KOPT-K1 (cell line): ENCODE measurements around the gene SRGAP1.

Source experiments
- H3K27ac ChIP-seq: fragments of 200-600 bp; sonication (generic); 2 replicates; pipeline ENCODE4 v1.5.1; 2016; ENCODE audit warnings: antibody characterized with exemption, mild to moderate bottlenecking, low read depth, low read length; ENCODE audit not compliant: poor library complexity, severe bottlenecking
- H3K36me3 ChIP-seq: fragments of 200-600 bp; sonication (generic); 2 replicates; pipeline ENCODE4 v1.5.1; 2017; ENCODE audit warnings: antibody characterized with exemption, mild to moderate bottlenecking, low read length, moderate library complexity; ENCODE audit not compliant: insufficient read depth
- H3K9me3 ChIP-seq: fragments of 200-600 bp; sonication (generic); 2 replicates; pipeline ENCODE4 v1.5.1; 2017; ENCODE audit warnings: antibody characterized with exemption, low read length, mild to moderate bottlenecking; ENCODE audit not compliant: insufficient read depth, poor library complexity, severe bottlenecking

SRGAP1 gene

GRCh38 chr12:63899396-63899795 lies 54.9 kb downstream of the SRGAP1 start:
- Histone ChIP-seq H3K27ac (no peak overlapping the region), H3K9me3 (no peaks in the 10 kb centered on the region), H3K36me3 (no peaks in the 10 kb centered on the region)

GRCh38 chr12:63900922-63901793 lies 56.7 kb downstream of the SRGAP1 start:
- H3K9me3 ChIP-seq, result no peaks in the 10 kb centered on the region
- no peaks in the 10 kb centered on the region for H3K36me3 ChIP-seq
- no peak overlapping the region for H3K27ac ChIP-seq

- no peaks in the 10 kb centered on the region for H3K9me3 ChIP-seq
- H3K27ac ChIP-seq, result no peak overlapping the region
- no peaks in the 10 kb centered on the region for H3K36me3 ChIP-seq
Measured at GRCh38 chr12:63904653-63905052, 60.2 kb downstream of the SRGAP1 start.

- Histone ChIP-seq H3K36me3 (no peaks in the 10 kb centered on the region), H3K27ac (no peak overlapping the region), H3K9me3 (no peaks in the 10 kb centered on the region)
Measured at GRCh38 chr12:63905544-63905943, 61.0 kb downstream of the SRGAP1 start.

- Histone ChIP-seq H3K27ac (no peak overlapping the region), H3K36me3 (no peaks in the 10 kb centered on the region), H3K9me3 (no peaks in the 10 kb centered on the region)
Measured at GRCh38 chr12:63906876-63907275, 62.4 kb downstream of the SRGAP1 start.

GRCh38 chr12:63907561-63907960 lies 63.1 kb downstream of the SRGAP1 start:
- H3K36me3 ChIP-seq, result no peaks in the 10 kb centered on the region
- H3K9me3 ChIP-seq, result no peaks in the 10 kb centered on the region
- H3K27ac ChIP-seq, result no peak overlapping the region

GRCh38 chr12:63909746-63910145 lies 65.2 kb downstream of the SRGAP1 start:
- H3K27ac ChIP-seq, result no peak overlapping the region
- H3K36me3 ChIP-seq, result no peaks in the 10 kb centered on the region
- no peaks in the 10 kb centered on the region for H3K9me3 ChIP-seq

GRCh38 chr12:63911341-63911740 lies 66.8 kb downstream of the SRGAP1 start:
- no peak overlapping the region for H3K27ac ChIP-seq
- H3K9me3 ChIP-seq, result no peaks in the 10 kb centered on the region
- no peaks in the 10 kb centered on the region for H3K36me3 ChIP-seq

- Histone ChIP-seq H3K9me3 (no peaks in the 10 kb centered on the region), H3K27ac (no peak overlapping the region), H3K36me3 (no peaks in the 10 kb centered on the region)
Measured at GRCh38 chr12:63912651-63913050, 68.2 kb downstream of the SRGAP1 start.

GRCh38 chr12:63913929-63914328 lies 69.4 kb downstream of the SRGAP1 start:
- H3K27ac ChIP-seq, result no peak overlapping the region
- no peaks in the 10 kb centered on the region for H3K9me3 ChIP-seq
- no peaks in the 10 kb centered on the region for H3K36me3 ChIP-seq

- no peak overlapping the region for H3K27ac ChIP-seq
- H3K36me3 ChIP-seq, result no peaks in the 10 kb centered on the region
Measured at GRCh38 chr12:63915105-63915800, 70.8 kb downstream of the SRGAP1 start.

GRCh38 chr12:63916561-63917476 lies 72.3 kb downstream of the SRGAP1 start:
- Histone ChIP-seq H3K27ac (no peak overlapping the region), H3K36me3 (no peaks in the 10 kb centered on the region), H3K9me3 (no peaks in the 10 kb centered on the region)

More at GRCh38 chr12:63915105-63915800, 70.8 kb downstream of the SRGAP1 start:
- no peaks in the 10 kb centered on the region for H3K9me3 ChIP-seq

GRCh38 chr12:63917477-63917862 lies 73.0 kb downstream of the SRGAP1 start:
- H3K36me3 ChIP-seq, result no peaks in the 10 kb centered on the region
- no peaks in the 10 kb centered on the region for H3K9me3 ChIP-seq
- H3K27ac ChIP-seq, result no peak overlapping the region

- Histone ChIP-seq H3K27ac (no peak overlapping the region), H3K36me3 (no peaks in the 10 kb centered on the region), H3K9me3 (no peaks in the 10 kb centered on the region)
Measured at GRCh38 chr12:63917864-63918799, 73.6 kb downstream of the SRGAP1 start.
